Motor neuron (in vitro differentiated cells): ENCODE measurements around the gene CHD6. TPM values are rescaled to one million over a fixed set of nuclear protein-coding genes. Genes with fewer than 3 reads are reported as not detected.

Experiments used
- ATAC-seq, 8 experiments: fragments of 200-7000 bp; cut with Tn5 transposase; replicated peaks in 6 of 8; 2 replicates each; pipeline ENCODE4 v1.8.0; 2021; ENCODE audit warnings: mild to moderate bottlenecking in 8 of 8, moderate library complexity in 8 of 8
- H3K27ac ChIP-seq, 2 donors: fragments of 250-450 bp; sonication (Bioruptor Pico); 2 replicates each; pipeline ENCODE4 v1.9.0; 2021; ENCODE audit warnings: antibody characterized with exemption in 2 of 2, mild to moderate bottlenecking in 2 of 2, moderate library complexity in 1 of 2
- H3K4me1 ChIP-seq, 2 donors: fragments of 250-450 bp; sonication (Bioruptor Pico); replicated peaks in 1 of 2; 2 replicates each; pipeline ENCODE4 v1.6.1; 2021; ENCODE audit warnings: antibody characterized with exemption in 2 of 2, mild to moderate bottlenecking in 2 of 2, moderate library complexity in 1 of 2
- H3K4me3 ChIP-seq, 5 donors: fragments of 250-450 bp; sonication (Bioruptor Pico); 2 replicates each; pipeline ENCODE4 v1.9.0; 2021; ENCODE audit warnings: antibody characterized with exemption in 5 of 5, mild to moderate bottlenecking in 5 of 5, moderate library complexity in 4 of 5
- WGBS, 10 experiments: fragments of 450-650 bp; shearing (Covaris generic); methylation state at CpG; one replicate each; pipeline ENCODE4 v1.0.0; 2022; 5-methylcytosine and 5-hydroxymethylcytosine counted together
- in situ Hi-C, 9 experiments: fragments of 400-800 bp; cut with MboI; loops; one replicate each; pipeline ENCODE4 v1.15.0; 2021; ENCODE audit warnings: low sequenced_read_pairs in 9 of 9, low pct_unique_long_range_greater_than_20kb in 2 of 9; ENCODE audit not compliant: unreplicated experiment in 9 of 9
- total RNA-seq, 8 experiments: library from RNA; unstranded; fragments of 300-600 nt; gene quantifications; 2 replicates each; pipeline versions ENCODE4 v1.2.3 to v1.2.4, GENCODE V29; 2022

Gene CHD6
- total RNA-seq, 8 experiments from 2014 or later: 19.4 to 59.2 (median 37.5) TPM

GRCh38 chr20:41392871-41393704 lies 225.1 kb downstream of the CHD6 start:
- ATAC-seq: peak in 3 of 8 experiments; percentile 13 to 42 (median 15)
- Histone ChIP-seq H3K27ac (no peak overlapping the region), H3K4me1 (peaks cover 2 to 7% of the 10 kb centered on the region in 2 donors), H3K4me3 (no peak overlapping the region)
- in situ Hi-C loops: no loop called here
- WGBS, 10 experiments: 0 to 93% (median 53%) methylated on average over 1 to 8 of the region's 12 CpGs; no CpG with 5 or more reads in 3 of the 10 experiments

GRCh38 chr20:41392295-41392694 lies 225.9 kb downstream of the CHD6 start:
- WGBS, 10 experiments: 60% methylated on average over 1 of the region's 1 CpG; no CpG with 5 or more reads in 9 of the 10 experiments
- no peak overlapping the region for H3K4me3 ChIP-seq
- H3K27ac ChIP-seq: no peak overlapping the region
- H3K4me1 ChIP-seq: peaks cover 2 to 13% of the 10 kb centered on the region in 2 donors
- ATAC-seq: no peak
- in situ Hi-C loops: no loop called here

- WGBS, 10 experiments: 46 to 91% (median 70%) methylated on average over 2 to 4 of the region's 10 CpGs; no CpG with 5 or more reads in 5 of the 10 experiments
- no peak for ATAC-seq
Observed at GRCh38 chr20:41391587-41392001, 226.6 kb downstream of the CHD6 start.

GRCh38 chr20:41390889-41391288 lies 227.3 kb downstream of the CHD6 start:
- no peak overlapping the region for H3K27ac ChIP-seq
- no peak overlapping the region for H3K4me3 ChIP-seq
- H3K4me1 ChIP-seq: peaks cover 2 to 15% of the 10 kb centered on the region in 2 donors
- WGBS, 10 experiments: 82 to 100% (median 98%) methylated on average over 2 to 3 of the region's 3 CpGs
- in situ Hi-C loops: no loop called here
- no peak for ATAC-seq

More at GRCh38 chr20:41391587-41392001, 226.6 kb downstream of the CHD6 start:
- Histone ChIP-seq H3K4me1 (peaks cover 2 to 15% of the 10 kb centered on the region in 2 donors), H3K27ac (no peak overlapping the region), H3K4me3 (no peak overlapping the region)
- in situ Hi-C loops: no loop called here

- H3K4me3 ChIP-seq: no peak overlapping the region
- ATAC-seq: peak; percentile 36 to 96 (median 56)
- peaks cover 0 to 7% of the 10 kb centered on the region in 2 donors for H3K4me1 ChIP-seq
- in situ Hi-C loops: no loop called here
- H3K27ac ChIP-seq: no peak overlapping the region
- 25 to 90% (median 52%) methylated on average over 1 to 7 of the region's 9 CpGs; no CpG with 5 or more reads in 4 of the 10 experiments for WGBS, 10 experiments
Observed at GRCh38 chr20:41387444-41387851, 230.7 kb downstream of the CHD6 start.

GRCh38 chr20:41386502-41387427 lies 231.4 kb downstream of the CHD6 start:
- WGBS, 10 experiments: 42 to 100% (median 80%) methylated on average over 2 to 9 of the region's 14 CpGs; no CpG with 5 or more reads in 1 of the 10 experiments
- H3K27ac ChIP-seq: no peak overlapping the region
- peak in 2 of 8 experiments; percentile 20 to 38 for ATAC-seq
- peaks cover 0 to 7% of the 10 kb centered on the region in 2 donors for H3K4me1 ChIP-seq
- no peak overlapping the region for H3K4me3 ChIP-seq
- in situ Hi-C loops: no loop called here

- ATAC-seq: no peak
- Histone ChIP-seq H3K27ac (no peak overlapping the region), H3K4me3 (no peak overlapping the region), H3K4me1 (peaks cover 0 to 7% of the 10 kb centered on the region in 2 donors)
- in situ Hi-C loops: no loop called here
- 29 to 80% (median 62%) methylated on average over 1 to 5 of the region's 7 CpGs for WGBS, 10 experiments
Observed at GRCh38 chr20:41382791-41383305, 235.3 kb downstream of the CHD6 start.

- in situ Hi-C loops: no loop called here
- peak in 2 of 8 experiments; percentile 15 to 67 for ATAC-seq
- Histone ChIP-seq H3K27ac (no peak overlapping the region), H3K4me3 (no peak overlapping the region), H3K4me1 (no peaks in the 10 kb centered on the region)
- 10 to 100% (median 79%) methylated on average over 1 to 10 of the region's 12 CpGs; no CpG with 5 or more reads in 1 of the 10 experiments for WGBS, 10 experiments
Observed at GRCh38 chr20:41380551-41381193, 237.5 kb downstream of the CHD6 start.

- Histone ChIP-seq H3K4me1 (no peaks in the 10 kb centered on the region), H3K27ac (no peak overlapping the region), H3K4me3 (no peak overlapping the region)
- no peak for ATAC-seq
- in situ Hi-C loops: no loop called here
- WGBS, 10 experiments: 43 to 100% (median 96%) methylated on average over 1 to 2 of the region's 2 CpGs; no CpG with 5 or more reads in 1 of the 10 experiments
Observed at GRCh38 chr20:41379551-41379950, 238.6 kb downstream of the CHD6 start.

GRCh38 chr20:41377275-41377674 lies 240.9 kb downstream of the CHD6 start:
- Histone ChIP-seq H3K27ac (no peak overlapping the region), H3K4me3 (no peak overlapping the region), H3K4me1 (no peaks in the 10 kb centered on the region)
- ATAC-seq: no peak
- in situ Hi-C loops: no loop called here
- WGBS, 10 experiments: 52 to 88% (median 65%) methylated on average over 1 to 4 of the region's 6 CpGs; no CpG with 5 or more reads in 6 of the 10 experiments

GRCh38 chr20:41376349-41376748 lies 241.8 kb downstream of the CHD6 start:
- no peak overlapping the region for H3K27ac ChIP-seq
- no peaks in the 10 kb centered on the region for H3K4me1 ChIP-seq
- WGBS, 10 experiments: 60 to 94% (median 80%) methylated on average over 1 to 4 of the region's 5 CpGs; no CpG with 5 or more reads in 4 of the 10 experiments
- ATAC-seq: no peak
- in situ Hi-C loops: no loop called here
- H3K4me3 ChIP-seq: no peak overlapping the region

- no peak for ATAC-seq
- Histone ChIP-seq H3K27ac (no peak overlapping the region), H3K4me3 (no peak overlapping the region), H3K4me1 (no peaks in the 10 kb centered on the region)
- WGBS, 10 experiments: 40 to 100% (median 77%) methylated on average over 1 to 7 of the region's 9 CpGs; no CpG with 5 or more reads in 4 of the 10 experiments
- in situ Hi-C loops: no loop called here
Observed at GRCh38 chr20:41375846-41376245, 242.3 kb downstream of the CHD6 start.
